Activated T-helper 2 cell treated with anti-CD3 and anti-CD28 coated beads, Interferon-gamma antibody, Interleukin-2, Interleukin-4, amounts not matched to agents 10 μg/mL and 5 μg/mL and 100 μg/mL, durations not matched to agents 14 hours and 24 hours and 36 hours (primary cell): ENCODE data around the gene KIF3B. TPM values are rescaled to one million over a fixed set of nuclear protein-coding genes. Genes with fewer than 3 reads are reported as not detected.

Experiments used
- DNase-seq: peaks from one replicate; pipeline ENCODE4 v3.0.0; 2021; ENCODE audit warnings: low spot score
- H3K27ac Mint-ChIP-seq: one replicate; pipeline ENCODE4 v1.8.0; 2021; ENCODE audit warnings: mixed read lengths
- H3K27me3 Mint-ChIP-seq: one replicate; pipeline ENCODE4 v1.8.0; 2021; ENCODE audit warnings: low read depth, mixed read lengths
- H3K36me3 Mint-ChIP-seq: one replicate; pipeline ENCODE4 v1.8.0; 2021; ENCODE audit warnings: low read depth, mixed read lengths
- H3K4me1 Mint-ChIP-seq: one replicate; pipeline ENCODE4 v1.8.0; 2021; ENCODE audit warnings: low read depth, mixed read lengths
- H3K4me3 Mint-ChIP-seq: one replicate; pipeline ENCODE4 v1.8.0; 2021; ENCODE audit warnings: low read depth, mild to moderate bottlenecking, moderate library complexity, mixed read lengths
- H3K9me3 Mint-ChIP-seq: one replicate; pipeline ENCODE4 v1.8.0; 2021; ENCODE audit warnings: mixed read lengths
- intact Hi-C: fragments of 100-400 bp; cut with micrococcal nuclease; formaldehyde crosslinking; loops from one replicate; pipeline ENCODE4 v1.15.1; 2023
- total RNA-seq: library from RNA; stranded (reverse); gene quantifications from 2 replicates; pipeline ENCODE4 v1.2.3, GENCODE V29; 2022

Gene KIF3B
- 40.6 and 42.2 TPM in 2 replicates for total RNA-seq

- Mint-ChIP-seq H3K27me3 (no peaks in the 10 kb centered on the region), H3K9me3 (peaks cover 12% of the 10 kb centered on the region), H3K36me3 (peaks cover 32% of the 10 kb centered on the region), H3K4me1 (peaks cover 41% of the 10 kb centered on the region), H3K27ac (peak within 1 kb of the TSS; percentile 85), H3K4me3 (peak within 1 kb of the TSS; percentile 90)
- intact Hi-C loops: loop anchor here (1.0 kb wide), 2 partner anchors 8 to 25 kb away; no protein-coding TSS in a partner anchor
- DNase-seq: peak; percentile 85
Observed at GRCh38 chr20:32277361-32278198, at the start of gene KIF3B. TSS of gene KIF3B (plus strand) at chr20:32277651. CDS start at chr20:32309778, 32,127 bp downstream.

- intact Hi-C loops: no loop called here
- no peak for DNase-seq
- Mint-ChIP-seq H3K27me3 (no peaks in the 10 kb centered on the region), H3K4me3 (no peak overlapping the region), H3K9me3 (no peaks in the 10 kb centered on the region), H3K36me3 (peaks cover 81% of the 10 kb centered on the region), H3K4me1 (peaks cover 25% of the 10 kb centered on the region), H3K27ac (no peak overlapping the region)
Observed at GRCh38 chr20:32227744-32228688, 49.4 kb upstream of the KIF3B start.

- H3K27me3 Mint-ChIP-seq: no peaks in the 10 kb centered on the region
- H3K4me3 Mint-ChIP-seq: no peak overlapping the region
- no peak overlapping the region for H3K27ac Mint-ChIP-seq
- no peaks in the 10 kb centered on the region for H3K9me3 Mint-ChIP-seq
- peaks cover 31% of the 10 kb centered on the region for H3K4me1 Mint-ChIP-seq
- peaks cover 80% of the 10 kb centered on the region for H3K36me3 Mint-ChIP-seq
- DNase-seq: no peak
- intact Hi-C loops: no loop called here
Observed at GRCh38 chr20:32229251-32229747, 48.2 kb upstream of the KIF3B start.

- DNase-seq: no peak
- Mint-ChIP-seq H3K27me3 (no peaks in the 10 kb centered on the region), H3K4me1 (peaks cover 37% of the 10 kb centered on the region), H3K27ac (peak overlapping the region; percentile 97), H3K36me3 (peaks cover 85% of the 10 kb centered on the region), H3K4me3 (no peak overlapping the region), H3K9me3 (no peaks in the 10 kb centered on the region)
- intact Hi-C loops: loop anchor here (5.0 kb wide), 1 partner anchor 127 kb away; the partner anchor contains the start of gene ASXL1
Observed at GRCh38 chr20:32230707-32231106, 46.7 kb upstream of the KIF3B start.

- H3K4me1 Mint-ChIP-seq: peaks cover 38% of the 10 kb centered on the region
- H3K27ac Mint-ChIP-seq: peak overlapping the region; percentile 97
- DNase-seq: no peak
- no peak overlapping the region for H3K4me3 Mint-ChIP-seq
- intact Hi-C loops: loop anchor here (5.0 kb wide), 1 partner anchor 126 kb away; the partner anchor contains the start of gene ASXL1
- H3K27me3 Mint-ChIP-seq: no peaks in the 10 kb centered on the region
- H3K36me3 Mint-ChIP-seq: peaks cover 86% of the 10 kb centered on the region
- no peaks in the 10 kb centered on the region for H3K9me3 Mint-ChIP-seq
Observed at GRCh38 chr20:32231245-32231644, 46.2 kb upstream of the KIF3B start.

GRCh38 chr20:32231847-32232246 lies 45.6 kb upstream of the KIF3B start:
- no peaks in the 10 kb centered on the region for H3K9me3 Mint-ChIP-seq
- intact Hi-C loops: loop anchor here (1.0 to 5.0 kb wide), 5 partner anchors 17 to 125 kb away; partner anchors contain the start of genes ASXL1, PLAGL2 and POFUT1

GRCh38 chr20:32232326-32232886 lies 45.0 kb upstream of the KIF3B start:
- Mint-ChIP-seq H3K36me3 (peaks cover 86% of the 10 kb centered on the region), H3K9me3 (no peaks in the 10 kb centered on the region), H3K4me3 (peak overlapping the region; percentile 69), H3K4me1 (peaks cover 38% of the 10 kb centered on the region), H3K27me3 (no peaks in the 10 kb centered on the region), H3K27ac (peak overlapping the region; percentile 97)
- intact Hi-C loops: loop anchor here (1.0 to 5.0 kb wide), 5 partner anchors 17 to 125 kb away; partner anchors contain the start of genes ASXL1, PLAGL2 and POFUT1
- no peak for DNase-seq

More at GRCh38 chr20:32231847-32232246, 45.6 kb upstream of the KIF3B start:
- H3K36me3 Mint-ChIP-seq: peaks cover 84% of the 10 kb centered on the region
- no peaks in the 10 kb centered on the region for H3K27me3 Mint-ChIP-seq
- DNase-seq: peak; percentile 20
- peaks cover 38% of the 10 kb centered on the region for H3K4me1 Mint-ChIP-seq
- H3K27ac Mint-ChIP-seq: peak overlapping the region; percentile 97
- H3K4me3 Mint-ChIP-seq: peak overlapping the region; percentile 69

- intact Hi-C loops: loop anchor here (5.0 kb wide), 1 partner anchor 124 kb away; the partner anchor contains the start of gene ASXL1
- Mint-ChIP-seq H3K27ac (peak overlapping the region; percentile 97), H3K9me3 (no peaks in the 10 kb centered on the region), H3K4me3 (peak overlapping the region; percentile 5), H3K36me3 (peaks cover 80% of the 10 kb centered on the region), H3K4me1 (peaks cover 38% of the 10 kb centered on the region), H3K27me3 (no peaks in the 10 kb centered on the region)
- no peak for DNase-seq
Observed at GRCh38 chr20:32233286-32233685, 44.2 kb upstream of the KIF3B start.

- intact Hi-C loops: loop anchor here (5.0 kb wide), 1 partner anchor 123 kb away; the partner anchor contains the start of gene ASXL1
- no peaks in the 10 kb centered on the region for H3K9me3 Mint-ChIP-seq
- peaks cover 38% of the 10 kb centered on the region for H3K4me1 Mint-ChIP-seq
- peak overlapping the region; percentile 38 for H3K27ac Mint-ChIP-seq
- no peak overlapping the region for H3K4me3 Mint-ChIP-seq
- peaks cover 70% of the 10 kb centered on the region for H3K36me3 Mint-ChIP-seq
- H3K27me3 Mint-ChIP-seq: no peaks in the 10 kb centered on the region
- DNase-seq: no peak
Observed at GRCh38 chr20:32234135-32234808, 43.2 kb upstream of the KIF3B start.

- peak overlapping the region; percentile 62 for H3K27ac Mint-ChIP-seq
- DNase-seq: no peak
Observed at GRCh38 chr20:32235331-32236047, 42.0 kb upstream of the KIF3B start.

GRCh38 chr20:32236048-32236533 lies 41.4 kb upstream of the KIF3B start:
- intact Hi-C loops: loop anchor here (1.0 kb wide), 1 partner anchor 33 kb away; no protein-coding TSS in a partner anchor
- DNase-seq: no peak
- no peaks in the 10 kb centered on the region for H3K9me3 Mint-ChIP-seq
- H3K36me3 Mint-ChIP-seq: peaks cover 59% of the 10 kb centered on the region
- H3K27me3 Mint-ChIP-seq: no peaks in the 10 kb centered on the region
- peak overlapping the region; percentile 49 for H3K27ac Mint-ChIP-seq
- peaks cover 42% of the 10 kb centered on the region for H3K4me1 Mint-ChIP-seq
- H3K4me3 Mint-ChIP-seq: no peak overlapping the region

More at GRCh38 chr20:32235331-32236047, 42.0 kb upstream of the KIF3B start:
- no peaks in the 10 kb centered on the region for H3K27me3 Mint-ChIP-seq
- intact Hi-C loops: loop anchor here (1.0 kb wide), 1 partner anchor 34 kb away; no protein-coding TSS in a partner anchor
- H3K36me3 Mint-ChIP-seq: peaks cover 65% of the 10 kb centered on the region
- peaks cover 47% of the 10 kb centered on the region for H3K4me1 Mint-ChIP-seq
- no peaks in the 10 kb centered on the region for H3K9me3 Mint-ChIP-seq
- no peak overlapping the region for H3K4me3 Mint-ChIP-seq
